HG02870 (cell line): Measurements from ENCODE around the gene ST3GAL4.

Source experiments
- ATAC-seq: cut with Tn5 transposase; IDR thresholded peaks from one replicate; pipeline ENCODE4 v1.9.1; 2021; ENCODE audit warnings: mild to moderate bottlenecking, moderate library complexity; ENCODE audit not compliant: unreplicated experiment

The ST3GAL4 gene

DNA sequence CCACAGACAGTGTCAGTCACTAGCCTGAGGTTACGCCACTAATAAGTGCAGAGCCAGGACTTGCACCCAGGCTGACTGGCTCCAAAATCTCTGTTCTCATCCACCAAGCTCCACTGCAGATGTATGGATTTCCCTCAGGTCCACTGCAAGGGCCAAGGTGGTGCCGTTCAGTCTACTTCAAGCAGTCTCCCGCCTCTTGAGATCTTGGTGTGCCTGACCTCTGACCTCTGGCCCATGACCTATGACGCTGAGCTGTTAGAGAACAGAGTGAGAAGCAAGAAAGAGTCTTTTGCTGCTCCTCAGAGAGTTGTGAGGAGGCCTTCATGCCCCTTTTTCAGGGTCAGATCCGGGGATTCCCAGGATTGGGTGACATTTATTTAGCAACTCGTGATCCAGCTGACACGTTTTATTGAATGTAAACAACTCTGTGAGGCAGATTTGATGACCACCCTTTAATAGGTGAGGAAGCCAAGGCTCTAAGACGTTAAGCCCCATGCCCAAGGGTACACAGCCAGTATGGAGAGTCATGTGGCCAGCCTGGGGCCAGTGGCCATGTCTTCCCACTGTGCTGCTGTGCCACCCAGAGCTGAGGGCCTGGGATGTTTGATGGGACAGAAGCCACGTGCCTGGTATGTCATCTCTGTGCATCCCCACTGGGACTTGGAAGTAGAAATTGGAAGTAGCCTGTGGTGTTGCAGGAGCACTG is 26.4 kb upstream of the ST3GAL4 start:
- ATAC-seq, result no peak

- ATAC-seq, result no peak
Measured at GRCh38 chr11:126329644-126330211, 25.8 kb upstream of the ST3GAL4 start.

DNA sequence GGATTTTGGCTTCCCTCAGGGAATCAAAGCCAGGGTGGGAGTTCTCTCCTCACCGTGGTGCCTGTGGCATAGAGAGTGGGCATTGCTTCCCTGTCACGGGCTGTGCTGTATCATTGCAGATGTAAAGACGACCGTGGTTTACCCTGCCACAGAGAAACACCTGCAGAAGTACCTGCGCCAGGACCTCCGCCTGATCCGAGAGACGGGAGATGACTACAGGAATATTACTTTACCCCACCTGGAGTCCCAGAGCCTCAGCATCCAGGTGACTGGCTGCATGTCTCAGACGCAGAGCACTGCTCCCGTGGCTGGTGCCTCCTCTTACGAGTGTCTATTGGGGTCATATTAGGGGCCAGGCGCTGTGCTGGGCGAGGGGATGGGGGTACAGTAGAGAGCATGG is 24.2 kb upstream of the ST3GAL4 start:
- no peak for ATAC-seq

GRCh38 chr11:126332221-126332711 is 23.2 kb upstream of the ST3GAL4 start:
- ATAC-seq, result no peak

DNA sequence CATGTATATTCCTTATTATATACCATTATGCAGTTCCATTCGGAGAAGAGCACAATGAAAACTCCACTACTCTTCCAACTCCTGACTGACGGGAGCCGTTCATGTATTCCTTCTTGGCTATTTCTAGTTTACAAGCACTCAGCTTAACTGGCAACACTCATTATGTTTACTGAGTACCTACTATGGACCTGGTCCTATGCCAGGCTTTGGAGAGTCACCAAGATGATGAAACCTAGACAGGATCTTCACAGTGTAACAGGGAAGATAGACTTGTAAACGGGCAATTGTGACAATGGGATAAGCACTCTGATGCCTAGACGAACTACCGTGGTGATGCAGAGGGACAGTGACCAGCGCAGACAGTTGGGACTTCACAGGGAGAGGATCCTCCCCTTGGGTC is 22.3 kb upstream of the ST3GAL4 start:
- ATAC-seq, result no peak

DNA sequence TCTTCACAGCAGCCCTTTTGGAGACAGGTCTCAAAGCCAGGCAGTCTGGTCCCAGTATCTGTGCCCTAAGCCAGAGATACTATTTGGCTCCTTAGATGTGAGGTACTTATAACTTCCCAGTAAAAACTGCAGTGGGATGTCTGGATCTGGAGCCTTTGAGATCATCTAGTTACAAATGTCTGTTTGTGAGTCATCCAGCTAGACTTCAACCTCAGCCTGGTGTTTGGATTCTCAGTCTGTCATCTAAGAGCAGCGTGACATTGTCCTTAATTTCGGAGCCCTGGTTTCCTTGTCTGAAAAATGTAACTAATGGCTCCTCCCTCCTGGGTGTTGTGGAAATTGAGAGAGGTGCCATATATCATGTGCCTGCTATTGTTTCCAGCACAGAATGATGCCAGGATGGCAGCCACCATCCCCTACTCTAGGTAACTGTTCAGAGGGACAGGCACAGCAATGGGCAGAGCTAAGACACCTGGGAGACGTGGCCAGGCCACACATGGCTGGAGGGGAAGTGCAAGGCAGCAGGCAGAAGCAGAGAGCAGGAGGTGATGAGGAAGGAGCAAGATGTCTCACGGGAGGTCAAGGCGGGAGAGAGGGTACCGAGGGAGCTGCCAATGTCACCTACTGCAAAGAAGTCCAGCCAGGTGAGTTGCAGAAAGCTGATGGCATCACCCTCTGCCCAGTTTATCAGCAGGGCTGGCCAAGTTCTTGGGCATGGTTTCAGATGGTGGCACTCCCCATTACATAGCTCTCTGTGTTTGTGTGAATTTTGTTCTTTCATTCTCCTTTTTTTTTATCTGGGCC is 20.6 kb upstream of the ST3GAL4 start:
- ATAC-seq, result no peak

DNA sequence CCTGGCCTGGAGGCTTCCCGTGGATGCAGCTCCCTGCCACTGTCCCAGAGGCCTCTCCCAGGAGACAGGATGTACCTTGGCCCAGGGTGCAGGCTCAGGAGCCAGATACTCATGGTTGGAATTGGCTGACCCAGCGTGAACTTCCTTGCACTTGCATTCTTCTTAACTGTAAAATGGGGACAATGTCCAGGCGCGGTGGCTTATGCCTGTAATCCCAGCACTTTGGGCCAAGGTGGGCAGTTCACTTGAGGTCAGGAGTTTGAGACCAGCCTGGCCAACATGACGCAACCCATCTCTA is 20.1 kb upstream of the ST3GAL4 start:
- no peak for ATAC-seq

GRCh38 chr11:126336138-126336541 is 19.3 kb upstream of the ST3GAL4 start:
- ATAC-seq, result no peak

DNA sequence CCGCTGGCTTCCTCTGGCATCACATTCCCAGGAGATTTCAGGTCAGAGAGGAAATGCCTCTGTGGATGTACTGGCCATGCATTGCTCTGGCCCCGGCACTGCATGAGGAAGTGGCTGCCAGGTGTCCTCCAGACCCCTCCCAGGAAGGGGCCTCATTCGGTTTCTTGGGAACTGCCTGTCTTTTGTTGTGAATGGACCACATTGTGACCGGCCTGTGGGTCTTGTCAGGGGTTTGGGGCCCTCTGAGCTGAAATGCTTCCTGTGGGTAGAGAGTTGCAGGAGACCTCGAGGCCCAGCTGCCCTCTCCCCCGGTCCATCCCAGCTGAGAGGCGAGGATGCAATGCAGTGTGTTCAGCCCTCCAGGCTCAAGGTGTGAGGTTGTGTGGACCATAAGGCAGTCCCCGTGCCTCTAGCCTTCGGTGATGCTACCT is 18.8 kb upstream of the ST3GAL4 start:
- ATAC-seq, result no peak

- no peak for ATAC-seq
Measured at GRCh38 chr11:126337126-126337473, 18.4 kb upstream of the ST3GAL4 start.

GRCh38 chr11:126337474-126338241 is 17.8 kb upstream of the ST3GAL4 start:
- no peak for ATAC-seq

GRCh38 chr11:126338346-126339055 is 17.0 kb upstream of the ST3GAL4 start:
- no peak for ATAC-seq

DNA sequence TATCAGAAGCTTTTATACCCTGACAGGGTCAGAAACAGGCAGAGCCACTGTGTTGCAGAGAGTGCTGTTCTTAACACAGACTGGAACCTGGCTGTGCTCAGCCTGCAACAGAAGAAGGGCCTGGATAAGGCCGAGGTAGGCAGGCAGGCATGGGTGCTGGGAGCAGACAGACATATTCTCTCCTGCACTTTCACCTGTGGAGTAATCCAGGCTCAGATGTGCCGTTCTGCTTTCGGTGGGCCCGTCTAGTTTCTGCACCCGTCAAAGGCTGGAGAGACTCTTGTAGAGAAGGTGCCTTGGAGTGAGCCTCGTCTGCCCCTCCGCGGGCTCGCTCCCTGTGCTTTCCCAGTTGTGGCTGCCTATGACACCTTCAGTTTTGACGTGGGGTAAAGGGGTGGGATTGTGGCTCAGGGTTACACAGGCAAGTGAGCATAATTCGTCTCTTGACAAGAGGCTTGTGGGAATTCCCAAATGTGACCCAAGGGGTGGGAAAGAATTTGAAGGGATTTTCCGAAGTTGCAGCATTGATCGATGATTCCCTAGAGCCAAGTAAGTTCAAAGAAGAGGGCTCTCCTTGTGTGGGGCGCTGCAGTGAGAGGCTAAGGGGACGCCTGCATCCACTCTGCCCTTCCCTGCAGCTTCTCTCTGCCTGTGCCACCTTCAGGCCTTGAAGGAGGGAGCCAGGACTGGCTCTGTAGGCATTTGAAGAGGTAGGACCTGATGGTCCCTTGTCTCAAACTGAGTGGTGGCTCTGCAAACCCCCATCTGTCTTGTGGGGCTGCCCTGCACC is 16.2 kb upstream of the ST3GAL4 start:
- no peak for ATAC-seq

GRCh38 chr11:126339863-126340434 is 15.5 kb upstream of the ST3GAL4 start:
- no peak for ATAC-seq

- peak; percentile 69 for ATAC-seq
Measured at GRCh38 chr11:126340960-126341606, 14.4 kb upstream of the ST3GAL4 start.

DNA sequence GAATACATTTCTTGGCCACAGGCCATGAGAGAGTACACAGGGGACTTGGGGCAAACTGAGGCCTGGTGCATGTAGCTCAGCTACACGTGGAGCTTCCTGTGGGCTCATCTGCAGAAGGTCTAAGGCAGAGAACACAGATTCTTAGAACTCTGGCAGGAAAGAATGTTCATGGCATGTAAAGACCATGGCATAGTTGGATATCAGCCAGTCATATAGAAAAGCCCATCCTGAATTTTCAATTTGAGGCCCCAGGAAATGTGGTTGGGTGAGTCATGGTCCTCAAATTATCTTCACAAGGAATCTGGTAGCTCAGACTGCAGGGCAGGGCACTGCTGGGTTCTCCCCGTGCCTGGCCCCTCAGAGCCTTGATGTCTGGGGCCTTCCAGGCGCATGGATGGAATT is 13.7 kb upstream of the ST3GAL4 start:
- no peak for ATAC-seq

GRCh38 chr11:126343051-126343450 is 12.4 kb upstream of the ST3GAL4 start:
- ATAC-seq, result no peak

- ATAC-seq, result no peak
Measured at GRCh38 chr11:126344141-126345080, 11.1 kb upstream of the ST3GAL4 start.
